ENCODE results near the gene CNPPD1.

CNPPD1 gene

DNA sequence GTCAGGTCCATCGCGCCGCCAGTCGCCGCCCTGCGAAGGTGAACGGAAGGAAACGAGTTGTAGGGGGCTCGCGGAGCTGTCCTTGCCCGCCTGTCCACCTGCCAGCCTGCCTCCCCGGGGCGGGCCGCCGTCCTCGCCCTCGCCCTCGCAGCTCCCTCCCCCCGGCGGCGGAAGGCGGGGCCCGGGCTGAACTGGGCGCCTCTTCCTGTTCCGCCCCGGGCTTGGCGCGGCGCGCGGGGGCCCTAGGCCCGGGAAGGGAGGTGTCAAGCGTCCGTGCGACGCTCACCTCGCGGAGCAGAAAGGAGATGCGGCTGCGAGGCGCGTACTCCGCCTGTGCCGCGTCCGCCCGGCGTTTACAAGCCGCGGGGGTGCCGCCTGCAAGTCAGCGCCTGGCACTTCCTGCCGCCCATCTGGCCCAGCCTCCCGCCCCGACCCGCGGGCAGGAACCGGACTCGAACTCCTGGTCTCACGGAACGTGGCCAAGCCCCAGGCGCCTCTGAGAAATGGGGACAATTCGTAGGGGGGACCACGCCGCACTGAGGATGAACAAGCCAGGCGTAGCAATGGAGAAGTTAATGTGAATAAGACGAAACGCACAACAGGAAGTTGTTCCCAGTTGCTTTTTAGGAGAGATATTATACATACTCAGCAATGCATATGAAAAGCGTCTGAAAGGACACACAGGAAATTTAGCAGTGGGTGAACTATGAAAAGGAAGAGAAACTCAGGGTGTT, at the start of gene CNPPD1:
Gene CNPPD1 (minus strand): TSS at position 108 of the 734 bp plus-strand sequence. CDS start 97 bp downstream, at position 11.
- H3K9me3 ChIP-seq (ENCODE audit: control insufficient read depth in 5 of 5, low read length in 5 of 5): no peaks in the 10 kb centered on the region
- no peaks in the 10 kb centered on the region for H3K27me3 ChIP-seq (ENCODE audit: control insufficient read depth in 5 of 5, insufficient read depth in 4 of 5, low read length in 5 of 5)
- H3K4me3 ChIP-seq (ENCODE audit: low read depth in 1 of 5, low read length in 5 of 5): peak within 1 kb of the TSS; percentile 78 to 93 (median 84)
- H3K27ac ChIP-seq (ENCODE audit: low read depth, low read length): peak within 1 kb of the TSS; percentile 93
- peak within 1 kb of the TSS; percentile 88 to 92 (median 91) for H3K9ac ChIP-seq (ENCODE audit: low read length in 5 of 5)
- H3K36me3 ChIP-seq (ENCODE audit: control insufficient read depth in 5 of 5, insufficient read depth in 5 of 5, low read length in 5 of 5): peaks cover 0 to 56% (median 55%) of the 10 kb centered on the region in 5 donors
- peaks cover 2 to 47% (median 31%) of the 10 kb centered on the region in 5 donors for H3K4me1 ChIP-seq (ENCODE audit: control insufficient read depth in 5 of 5, insufficient read depth in 5 of 5, low read length in 5 of 5)

DNA sequence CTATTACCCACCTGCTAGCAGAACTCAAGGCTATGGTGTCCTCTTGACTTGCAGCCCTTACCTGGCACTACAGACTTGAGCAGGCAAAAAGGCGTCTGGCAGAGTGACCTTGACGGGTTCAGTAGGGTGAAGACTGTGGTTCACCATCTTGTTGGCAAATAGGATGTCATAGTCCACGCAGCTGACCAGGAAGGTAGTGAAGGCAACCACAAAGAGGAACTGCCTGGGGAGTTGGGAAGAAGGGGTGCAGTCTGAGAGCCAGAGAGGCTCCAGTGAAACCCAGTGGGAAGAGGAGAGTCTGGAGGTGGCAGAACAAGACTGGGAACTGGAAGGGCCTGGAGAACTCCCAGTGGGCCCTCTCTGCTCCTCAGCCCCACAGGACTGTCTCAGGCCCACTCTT, 48.6 kb upstream of the CNPPD1 start:
- no peak overlapping the region for H3K27ac ChIP-seq (ENCODE audit: low read depth, low read length)
- H3K36me3 ChIP-seq (ENCODE audit: control insufficient read depth in 5 of 5, insufficient read depth in 5 of 5, low read length in 5 of 5): peaks cover 4 to 65% (median 56%) of the 10 kb centered on the region in 5 donors
- no peak overlapping the region for H3K4me3 ChIP-seq (ENCODE audit: low read depth in 1 of 5, low read length in 5 of 5)
- H3K27me3 ChIP-seq (ENCODE audit: control insufficient read depth in 5 of 5, insufficient read depth in 4 of 5, low read length in 5 of 5): no peaks in the 10 kb centered on the region
- H3K4me1 ChIP-seq (ENCODE audit: control insufficient read depth in 5 of 5, insufficient read depth in 5 of 5, low read length in 5 of 5): peaks cover 7 to 33% (median 22%) of the 10 kb centered on the region in 5 donors
- no peaks in the 10 kb centered on the region for H3K9me3 ChIP-seq (ENCODE audit: control insufficient read depth in 5 of 5, low read length in 5 of 5)
- no peak overlapping the region for H3K9ac ChIP-seq (ENCODE audit: low read length in 5 of 5)

DNA sequence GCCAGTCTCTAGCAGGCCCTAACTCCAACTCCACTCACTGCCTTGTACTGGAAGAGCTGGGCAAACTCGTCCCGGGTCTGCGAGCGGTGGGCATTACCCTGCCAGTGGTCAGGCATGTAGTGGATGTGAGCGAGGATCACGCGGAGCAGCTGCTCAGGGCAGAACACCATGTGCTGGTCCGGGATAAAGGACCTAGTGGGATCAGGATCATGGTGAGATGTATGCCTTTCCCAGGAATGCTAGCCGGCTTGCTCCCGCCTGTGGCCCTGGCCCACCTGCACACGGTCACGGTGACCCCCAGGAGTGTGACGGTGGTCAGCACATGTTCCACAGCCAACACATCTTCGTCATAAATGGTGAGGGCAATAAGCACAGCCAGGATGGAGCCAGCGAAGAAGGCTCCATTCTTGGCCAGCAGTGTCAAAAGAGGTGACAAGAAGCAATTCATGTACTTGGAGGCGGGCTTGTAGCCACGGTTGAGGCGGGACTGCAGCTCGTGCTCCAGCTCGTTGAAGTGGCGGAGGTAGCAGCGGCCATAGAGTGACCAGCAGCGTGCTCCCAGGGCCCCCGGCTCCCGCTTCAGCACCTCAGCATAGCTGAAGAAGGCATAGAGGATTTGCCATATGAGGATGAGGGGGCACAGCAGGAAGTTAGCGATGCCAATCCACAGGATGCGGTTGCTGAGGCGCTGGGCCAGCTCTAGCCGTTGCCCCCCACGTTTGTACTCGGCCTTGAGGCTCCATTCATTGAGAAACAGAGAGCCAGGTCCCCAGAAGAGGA, 47.3 kb upstream of the CNPPD1 start:
- H3K36me3 ChIP-seq (ENCODE audit: control insufficient read depth in 5 of 5, insufficient read depth in 5 of 5, low read length in 5 of 5): peaks cover 4 to 73% (median 63%) of the 10 kb centered on the region in 5 donors
- H3K9me3 ChIP-seq (ENCODE audit: control insufficient read depth in 5 of 5, low read length in 5 of 5): no peaks in the 10 kb centered on the region
- peaks cover 9 to 34% (median 26%) of the 10 kb centered on the region in 5 donors for H3K4me1 ChIP-seq (ENCODE audit: control insufficient read depth in 5 of 5, insufficient read depth in 5 of 5, low read length in 5 of 5)

DNA sequence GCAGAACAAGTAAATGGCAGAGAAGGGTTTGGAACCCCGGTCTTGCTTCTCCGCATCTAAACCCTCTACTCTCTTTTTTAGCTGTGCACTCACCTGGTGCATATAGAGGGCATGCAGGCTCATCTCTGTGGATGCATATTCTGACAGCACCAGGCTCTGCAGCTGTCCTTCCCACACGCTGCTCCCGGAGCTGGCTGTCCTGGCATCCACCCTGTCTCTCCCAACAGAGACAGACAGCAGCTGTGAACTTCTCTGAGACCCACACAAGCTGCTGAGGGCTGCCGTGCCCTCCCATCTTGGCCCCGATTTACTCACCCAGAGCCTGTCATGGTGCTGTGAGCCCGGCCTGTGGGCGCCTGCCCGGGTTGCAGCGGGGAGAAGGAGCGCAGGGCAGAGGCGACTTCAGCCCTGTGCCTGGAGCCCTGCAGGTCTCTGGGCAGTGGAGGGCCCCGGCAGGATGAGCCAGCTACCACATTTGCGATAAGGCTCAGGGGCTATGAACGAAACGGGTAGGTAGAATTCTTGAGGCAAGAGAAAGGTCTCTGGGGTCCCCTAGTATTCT, 45.3 kb upstream of the CNPPD1 start:
- Histone ChIP-seq H3K4me3 (ENCODE audit: low read depth in 1 of 5, low read length in 5 of 5) (no peak overlapping the region), H3K9ac (ENCODE audit: low read length in 5 of 5) (no peak overlapping the region), H3K4me1 (ENCODE audit: control insufficient read depth in 5 of 5, insufficient read depth in 5 of 5, low read length in 5 of 5) (peaks cover 4 to 37% (median 26%) of the 10 kb centered on the region in 5 donors), H3K27me3 (ENCODE audit: control insufficient read depth in 5 of 5, insufficient read depth in 4 of 5, low read length in 5 of 5) (no peaks in the 10 kb centered on the region), H3K27ac (ENCODE audit: low read depth, low read length) (no peak overlapping the region), H3K9me3 (ENCODE audit: control insufficient read depth in 5 of 5, low read length in 5 of 5) (no peaks in the 10 kb centered on the region), H3K36me3 (ENCODE audit: control insufficient read depth in 5 of 5, insufficient read depth in 5 of 5, low read length in 5 of 5) (peaks cover 4 to 70% (median 63%) of the 10 kb centered on the region in 5 donors)

More for the DNA sequence above, 47.3 kb upstream of the CNPPD1 start:
- Histone ChIP-seq H3K27ac (ENCODE audit: low read depth, low read length) (no peak overlapping the region), H3K9ac (ENCODE audit: low read length in 5 of 5) (no peak overlapping the region), H3K4me3 (ENCODE audit: low read depth in 1 of 5, low read length in 5 of 5) (no peak overlapping the region), H3K27me3 (ENCODE audit: control insufficient read depth in 5 of 5, insufficient read depth in 4 of 5, low read length in 5 of 5) (no peaks in the 10 kb centered on the region)

DNA sequence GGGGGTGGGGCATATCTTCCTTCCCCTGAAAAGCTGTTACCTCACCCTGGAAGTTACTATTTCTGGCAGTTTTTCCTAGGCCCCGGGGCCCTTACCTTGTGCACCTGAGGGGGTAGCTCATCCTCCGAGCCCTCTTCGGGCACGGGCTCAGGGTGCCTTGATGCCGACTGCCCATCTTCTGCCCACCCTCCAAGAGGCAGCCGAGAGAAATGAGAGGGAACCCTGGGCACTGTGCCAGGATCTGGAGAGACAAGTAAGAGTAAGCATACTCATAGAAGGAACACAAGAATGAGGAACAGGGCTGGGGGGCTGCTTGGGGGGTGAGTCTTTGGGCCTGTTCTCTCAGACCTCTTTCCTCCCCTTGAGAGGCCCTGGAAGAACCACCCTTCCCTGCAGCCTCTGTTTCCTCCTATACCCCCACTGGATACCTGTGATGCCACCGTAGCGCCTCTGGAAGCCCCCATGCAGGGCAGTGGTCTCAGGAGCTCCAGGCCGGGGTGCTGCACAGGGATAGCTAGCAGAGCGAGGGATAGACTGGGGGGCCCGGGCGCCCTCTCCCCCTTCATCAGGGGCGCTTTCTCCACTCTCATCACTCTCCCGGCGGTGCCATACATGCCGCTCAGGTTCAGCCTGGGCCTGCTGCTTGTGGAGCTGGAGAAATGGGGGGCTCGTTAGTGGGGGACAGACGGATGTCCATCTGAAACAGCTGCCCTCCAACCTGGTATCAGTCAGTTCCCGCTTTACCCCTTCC, 44.1 kb upstream of the CNPPD1 start:
- H3K4me1 ChIP-seq (ENCODE audit: control insufficient read depth in 5 of 5, insufficient read depth in 5 of 5, low read length in 5 of 5): peaks cover 4 to 45% (median 34%) of the 10 kb centered on the region in 5 donors
- H3K9ac ChIP-seq (ENCODE audit: low read length in 5 of 5): no peak overlapping the region
- no peaks in the 10 kb centered on the region for H3K9me3 ChIP-seq (ENCODE audit: control insufficient read depth in 5 of 5, low read length in 5 of 5)
- no peak overlapping the region for H3K4me3 ChIP-seq (ENCODE audit: low read depth in 1 of 5, low read length in 5 of 5)
- no peaks in the 10 kb centered on the region for H3K27me3 ChIP-seq (ENCODE audit: control insufficient read depth in 5 of 5, insufficient read depth in 4 of 5, low read length in 5 of 5)
- no peak overlapping the region for H3K27ac ChIP-seq (ENCODE audit: low read depth, low read length)
- peaks cover 4 to 66% (median 63%) of the 10 kb centered on the region in 5 donors for H3K36me3 ChIP-seq (ENCODE audit: control insufficient read depth in 5 of 5, insufficient read depth in 5 of 5, low read length in 5 of 5)

DNA sequence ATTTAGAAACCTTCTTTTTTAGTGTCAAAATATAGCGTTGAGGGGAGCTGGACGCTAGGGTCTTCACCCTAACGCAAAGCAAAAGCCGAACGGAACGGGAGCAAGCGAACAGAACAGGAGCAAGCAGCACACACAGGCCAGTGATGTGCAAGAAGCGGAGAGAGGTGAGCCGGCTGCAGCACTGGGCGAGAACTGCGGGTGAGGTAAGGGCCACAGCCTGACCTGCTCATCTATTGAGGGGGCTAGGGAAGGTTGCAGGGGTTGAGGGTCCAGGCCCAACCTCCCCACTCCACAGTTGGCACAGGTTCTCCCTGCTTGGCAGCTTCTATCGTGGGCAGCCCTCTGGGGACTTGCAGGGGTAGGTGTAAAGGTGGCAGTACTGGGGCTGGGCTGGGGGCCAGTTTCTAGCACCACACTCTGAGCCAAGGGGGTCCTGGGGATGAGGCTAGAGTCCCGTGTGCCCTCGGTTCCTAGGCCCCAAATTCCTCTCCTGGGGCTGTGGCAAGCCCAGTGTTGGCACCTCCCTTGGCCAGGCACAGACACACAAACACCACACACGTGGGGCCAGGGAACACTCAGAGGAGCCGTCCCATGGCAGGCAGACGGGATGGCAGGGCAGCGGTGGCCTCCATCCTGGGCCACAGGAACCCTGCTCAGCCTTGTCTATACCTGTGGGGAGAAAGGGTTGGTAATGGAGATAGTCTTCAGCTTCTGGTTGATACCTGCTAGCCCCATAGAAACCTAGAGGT, 43.2 kb upstream of the CNPPD1 start:
- H3K4me3 ChIP-seq (ENCODE audit: low read depth in 1 of 5, low read length in 5 of 5): peak overlapping the region in 2 of 5 donors; percentile 67 to 74
- H3K9ac ChIP-seq (ENCODE audit: low read length in 5 of 5): peak overlapping the region in 2 of 5 donors; percentile 68 to 77
- peaks cover 4 to 66% (median 58%) of the 10 kb centered on the region in 5 donors for H3K36me3 ChIP-seq (ENCODE audit: control insufficient read depth in 5 of 5, insufficient read depth in 5 of 5, low read length in 5 of 5)
- peaks cover 4 to 38% (median 34%) of the 10 kb centered on the region in 5 donors for H3K4me1 ChIP-seq (ENCODE audit: control insufficient read depth in 5 of 5, insufficient read depth in 5 of 5, low read length in 5 of 5)
- no peak overlapping the region for H3K27ac ChIP-seq (ENCODE audit: low read depth, low read length)
- no peaks in the 10 kb centered on the region for H3K27me3 ChIP-seq (ENCODE audit: control insufficient read depth in 5 of 5, insufficient read depth in 4 of 5, low read length in 5 of 5)
- no peaks in the 10 kb centered on the region for H3K9me3 ChIP-seq (ENCODE audit: control insufficient read depth in 5 of 5, low read length in 5 of 5)

DNA sequence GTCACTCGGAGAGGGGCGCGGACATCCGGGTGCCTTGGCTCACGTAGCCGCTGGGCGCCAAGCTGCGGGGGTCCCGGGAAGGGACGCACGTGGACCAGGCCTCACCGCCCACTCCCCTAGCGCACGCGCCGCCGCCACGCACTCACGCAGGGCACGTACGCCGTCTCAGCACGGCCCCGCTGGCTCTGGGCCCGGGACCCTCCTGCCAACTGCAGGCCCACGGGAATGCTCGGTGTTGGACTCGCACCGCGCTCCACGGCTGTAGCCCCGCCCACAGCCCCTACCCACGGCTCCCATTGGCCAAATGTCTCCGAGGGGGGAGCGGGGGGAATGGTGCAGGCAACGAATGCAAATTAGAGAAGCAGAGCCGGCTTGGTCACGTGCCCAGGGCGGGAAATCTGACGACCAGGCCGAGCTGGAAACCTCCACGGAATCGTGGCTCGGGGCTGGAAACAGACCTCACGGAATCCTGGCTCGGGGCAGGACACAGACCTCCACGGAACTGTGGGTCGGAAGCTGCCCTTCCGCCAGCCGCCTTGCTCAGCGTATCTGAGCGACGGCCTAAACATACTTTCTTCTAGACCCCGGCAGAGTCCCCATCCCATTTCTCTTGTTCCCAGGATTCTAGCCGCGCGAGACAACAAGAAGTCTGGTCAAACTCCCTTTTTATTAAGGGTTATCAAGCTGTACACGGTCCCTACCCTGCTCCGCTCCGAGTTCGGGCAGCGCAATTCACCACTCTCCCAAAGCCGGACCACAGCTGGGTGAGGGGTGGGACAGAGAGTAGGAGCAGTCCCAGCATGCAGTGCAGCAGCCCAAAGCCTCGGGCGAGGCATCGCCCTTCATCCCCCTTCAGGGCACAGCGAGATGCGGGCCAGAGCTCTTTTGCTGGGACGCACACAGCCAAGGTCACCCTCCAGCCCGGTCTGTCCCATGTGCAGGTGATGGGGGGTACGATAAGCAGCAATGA, 42.3 kb upstream of the CNPPD1 start, which contains the start of gene ABCB6:
Gene ABCB6 (minus strand): TSS at position 227 of the 970 bp plus-strand sequence. CDS start 285 bp downstream, outside the sequence.
- Histone ChIP-seq H3K4me1 (ENCODE audit: control insufficient read depth in 5 of 5, insufficient read depth in 5 of 5, low read length in 5 of 5) (peaks cover 4 to 38% (median 34%) of the 10 kb centered on the region in 5 donors), H3K27me3 (ENCODE audit: control insufficient read depth in 5 of 5, insufficient read depth in 4 of 5, low read length in 5 of 5) (no peaks in the 10 kb centered on the region), H3K9me3 (ENCODE audit: control insufficient read depth in 5 of 5, low read length in 5 of 5) (no peaks in the 10 kb centered on the region), H3K27ac (ENCODE audit: low read depth, low read length) (peak within 1 kb of the TSS; percentile 92), H3K9ac (ENCODE audit: low read length in 5 of 5) (peak within 1 kb of the TSS; percentile 48 to 82 (median 68)), H3K4me3 (ENCODE audit: low read depth in 1 of 5, low read length in 5 of 5) (peak within 1 kb of the TSS; percentile 65 to 74 (median 67)), H3K36me3 (ENCODE audit: control insufficient read depth in 5 of 5, insufficient read depth in 5 of 5, low read length in 5 of 5) (peaks cover 4 to 66% (median 58%) of the 10 kb centered on the region in 5 donors)

DNA sequence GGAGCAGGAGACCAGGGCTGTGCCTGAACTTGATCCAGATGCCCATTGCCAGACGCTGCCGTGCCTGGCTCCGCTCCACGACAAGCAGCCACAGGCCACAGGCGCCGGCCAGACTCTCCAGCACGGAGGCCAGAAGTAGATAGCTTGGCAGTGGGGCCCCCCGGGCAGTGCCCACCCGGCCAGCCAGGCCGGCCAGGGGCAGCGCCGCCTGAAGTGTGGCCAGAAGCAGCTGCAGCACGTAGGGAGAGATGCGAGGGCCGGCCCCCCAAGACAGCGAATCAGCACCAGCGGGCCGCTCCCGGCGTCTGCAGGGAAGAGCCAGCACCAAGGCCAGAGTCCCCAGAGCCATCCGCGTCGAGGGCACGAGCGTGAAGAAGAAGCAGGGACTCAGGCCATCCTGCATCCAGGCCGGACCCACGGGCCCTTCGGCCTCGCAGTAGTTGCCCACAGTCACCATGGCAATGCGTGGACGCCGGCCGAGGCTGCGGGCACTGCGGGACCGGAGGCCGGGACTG, 41.5 kb upstream of the CNPPD1 start:
- Histone ChIP-seq H3K9me3 (ENCODE audit: control insufficient read depth in 5 of 5, low read length in 5 of 5) (no peaks in the 10 kb centered on the region), H3K27ac (ENCODE audit: low read depth, low read length) (peak overlapping the region; percentile 92), H3K27me3 (ENCODE audit: control insufficient read depth in 5 of 5, insufficient read depth in 4 of 5, low read length in 5 of 5) (no peaks in the 10 kb centered on the region), H3K36me3 (ENCODE audit: control insufficient read depth in 5 of 5, insufficient read depth in 5 of 5, low read length in 5 of 5) (peaks cover 4 to 65% (median 58%) of the 10 kb centered on the region in 5 donors), H3K4me1 (ENCODE audit: control insufficient read depth in 5 of 5, insufficient read depth in 5 of 5, low read length in 5 of 5) (peaks cover 2 to 38% (median 34%) of the 10 kb centered on the region in 5 donors), H3K9ac (ENCODE audit: low read length in 5 of 5) (peak overlapping the region; percentile 48 to 82 (median 68)), H3K4me3 (ENCODE audit: low read depth in 1 of 5, low read length in 5 of 5) (peak overlapping the region; percentile 65 to 74 (median 67))
